Astrocyte of the cerebellum (primary cell): Measurements from ENCODE around the gene SDR9C7.

ENCODE experiments used
- DNase-seq: peaks from one replicate; pipeline ENCODE4 v3.0.0-alpha.2; 2011; ENCODE audit warnings: low read depth
- H3K4me3 ChIP-seq: 2 replicates; pipeline ENCODE4 v1.5.1; 2011; ENCODE audit warnings: mild to moderate bottlenecking, low read depth, low read length, moderate library complexity
- in situ Hi-C: cut with HindIII; loops from 2 replicates; pipeline ENCODE4 v1.10.0; 2017; ENCODE audit warnings: low sequenced_read_pairs
- TF ChIP-seq, protein P1 (sequence below): IDR thresholded peaks from 2 replicates; pipeline ENCODE4 v1.5.1; 2012; ENCODE audit warnings: low read length, low read depth, moderate library complexity, mild to moderate bottlenecking; ENCODE audit errors: missing control alignments

The SDR9C7 gene

DNA sequence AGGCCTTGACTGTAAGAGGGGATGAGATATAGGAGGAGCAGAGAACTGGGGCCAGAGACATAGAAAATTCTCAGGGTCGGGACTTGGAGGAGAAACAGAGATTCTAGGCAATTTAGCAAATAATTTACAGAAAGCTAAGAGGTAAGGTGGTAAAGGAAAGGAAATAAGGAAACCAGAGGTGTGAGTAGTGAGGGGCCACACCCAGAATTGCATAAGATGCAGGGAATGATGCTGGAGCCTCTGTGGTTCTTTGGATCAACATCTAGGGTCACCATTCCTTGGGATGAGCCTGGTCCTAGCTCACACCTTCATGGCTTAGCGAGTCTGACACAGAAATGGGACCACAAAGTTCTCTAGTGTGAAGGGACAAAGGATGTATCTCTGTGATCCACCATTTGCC lies 949 bp upstream of the SDR9C7 start:
- TF ChIP-seq, protein P1, sequence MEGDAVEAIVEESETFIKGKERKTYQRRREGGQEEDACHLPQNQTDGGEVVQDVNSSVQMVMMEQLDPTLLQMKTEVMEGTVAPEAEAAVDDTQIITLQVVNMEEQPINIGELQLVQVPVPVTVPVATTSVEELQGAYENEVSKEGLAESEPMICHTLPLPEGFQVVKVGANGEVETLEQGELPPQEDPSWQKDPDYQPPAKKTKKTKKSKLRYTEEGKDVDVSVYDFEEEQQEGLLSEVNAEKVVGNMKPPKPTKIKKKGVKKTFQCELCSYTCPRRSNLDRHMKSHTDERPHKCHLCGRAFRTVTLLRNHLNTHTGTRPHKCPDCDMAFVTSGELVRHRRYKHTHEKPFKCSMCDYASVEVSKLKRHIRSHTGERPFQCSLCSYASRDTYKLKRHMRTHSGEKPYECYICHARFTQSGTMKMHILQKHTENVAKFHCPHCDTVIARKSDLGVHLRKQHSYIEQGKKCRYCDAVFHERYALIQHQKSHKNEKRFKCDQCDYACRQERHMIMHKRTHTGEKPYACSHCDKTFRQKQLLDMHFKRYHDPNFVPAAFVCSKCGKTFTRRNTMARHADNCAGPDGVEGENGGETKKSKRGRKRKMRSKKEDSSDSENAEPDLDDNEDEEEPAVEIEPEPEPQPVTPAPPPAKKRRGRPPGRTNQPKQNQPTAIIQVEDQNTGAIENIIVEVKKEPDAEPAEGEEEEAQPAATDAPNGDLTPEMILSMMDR, result no peak
- in situ Hi-C loops, result no loop called here
- H3K4me3 ChIP-seq, result no peak overlapping the region
- no peak for DNase-seq

DNA sequence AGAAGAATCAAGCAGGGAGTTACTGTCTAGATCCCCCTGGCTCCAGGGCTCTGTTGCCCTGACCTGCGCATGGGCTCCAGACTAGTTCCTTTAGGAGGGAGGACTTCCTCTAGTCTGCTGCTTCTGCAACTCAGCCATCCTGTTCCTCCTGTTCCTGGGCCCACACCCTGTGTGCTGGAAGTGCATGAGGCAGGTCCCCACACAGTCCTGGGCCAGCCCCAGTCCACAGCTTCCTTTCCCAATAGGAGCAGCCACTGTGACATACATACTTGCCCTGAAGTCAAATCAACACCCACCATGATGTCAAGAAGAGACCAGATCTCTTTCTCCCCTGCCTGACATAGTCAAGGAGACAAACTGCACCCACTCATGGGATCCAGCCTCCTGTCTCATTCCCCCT lies 1.3 kb downstream of the SDR9C7 start:
- no peak overlapping the region for H3K4me3 ChIP-seq
- in situ Hi-C loops, result no loop called here
- DNase-seq, result no peak
- TF ChIP-seq, protein P1, result no peak

DNA sequence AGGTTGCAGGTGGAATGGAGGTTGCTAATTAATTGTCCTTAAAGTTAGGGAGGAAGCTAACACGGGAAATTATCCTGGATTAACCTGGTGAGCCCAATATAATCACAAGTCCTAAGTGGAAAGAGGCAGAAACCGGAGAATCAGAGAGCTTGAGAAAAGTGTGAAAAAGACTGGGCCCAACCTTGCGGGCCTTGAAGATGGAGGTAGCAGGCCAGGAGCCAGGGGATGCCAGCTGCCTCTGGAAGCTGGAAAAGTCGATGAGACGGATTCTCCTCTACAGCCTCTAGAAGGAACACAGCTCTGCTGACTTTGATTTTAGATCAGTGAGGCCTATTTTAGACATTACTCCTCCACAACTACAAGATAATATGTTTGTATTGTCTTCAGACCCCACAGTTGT lies 2.1 kb downstream of the SDR9C7 start:
- no peak for DNase-seq
- TF ChIP-seq, protein P1, result no peak
- H3K4me3 ChIP-seq, result no peak overlapping the region
- in situ Hi-C loops, result no loop called here

DNA sequence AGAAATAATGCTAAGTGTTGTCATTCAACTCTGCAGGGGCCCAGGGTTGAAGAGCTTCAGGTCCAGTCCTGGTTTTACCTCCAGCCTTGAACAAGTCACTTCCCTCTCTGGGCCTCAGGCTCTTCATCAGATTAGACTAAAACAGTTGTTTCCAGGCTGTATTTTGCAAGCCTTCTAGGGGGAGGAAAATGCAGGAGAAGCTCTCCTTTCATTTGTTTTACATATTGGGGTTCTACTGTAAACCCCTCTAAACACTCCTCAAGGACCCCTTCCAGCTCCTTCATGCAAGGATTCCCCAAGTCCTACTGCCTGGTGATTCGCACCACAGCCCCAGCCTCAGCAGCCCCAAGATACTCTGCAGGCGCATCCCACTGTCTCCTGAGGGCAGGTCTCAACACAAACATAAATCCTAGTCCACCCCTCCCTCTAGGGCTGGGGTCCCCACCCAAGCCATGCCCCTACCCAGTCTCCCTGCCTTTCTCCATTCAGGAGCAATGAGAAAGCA lies 2.7 kb downstream of the SDR9C7 start:
- TF ChIP-seq, protein P1, result no peak
- H3K4me3 ChIP-seq, result no peak overlapping the region
- DNase-seq, result no peak
- in situ Hi-C loops, result no loop called here

DNA sequence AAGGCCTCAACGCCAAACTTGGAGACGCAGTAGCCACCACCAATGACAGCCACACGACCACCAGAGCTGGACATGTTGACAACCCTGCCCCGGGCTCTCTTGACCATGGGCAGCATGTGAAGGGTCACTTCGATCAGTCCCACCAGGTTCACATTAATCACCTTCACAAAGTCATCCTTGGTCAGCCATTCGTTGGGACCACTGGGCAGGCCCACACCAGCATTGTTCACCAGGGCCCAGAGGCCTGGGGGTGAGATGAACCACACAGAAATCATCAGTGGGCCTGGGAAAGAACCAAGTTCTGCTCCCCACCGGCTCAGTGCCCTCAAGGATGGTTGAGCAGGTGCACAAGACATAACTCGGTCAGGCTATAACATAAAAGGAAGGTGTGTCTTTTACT lies 4.0 kb downstream of the SDR9C7 start:
- in situ Hi-C loops, result no loop called here
- no peak overlapping the region for H3K4me3 ChIP-seq
- TF ChIP-seq, protein P1, result no peak
- DNase-seq, result no peak

DNA sequence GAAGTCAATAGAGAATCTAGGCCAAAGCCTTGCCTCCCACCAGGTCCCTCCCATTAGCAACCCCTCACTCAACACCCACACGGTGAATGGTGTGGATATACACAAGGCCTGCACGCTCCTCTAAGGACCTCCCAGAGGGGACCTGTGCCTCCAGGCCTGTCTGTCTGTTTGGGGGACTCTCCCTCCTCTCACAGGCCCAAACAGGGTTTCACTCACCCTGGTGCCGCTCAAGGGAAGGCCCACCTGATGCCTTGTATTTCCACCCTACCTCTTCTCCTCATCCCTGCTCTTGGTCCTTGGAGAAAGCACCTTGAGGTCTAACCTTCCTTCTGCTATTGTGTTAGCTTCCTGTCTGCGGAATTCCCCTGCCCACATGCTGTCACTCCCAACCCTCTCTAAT lies 4.4 kb downstream of the SDR9C7 start:
- no peak overlapping the region for H3K4me3 ChIP-seq
- no peak for DNase-seq
- TF ChIP-seq, protein P1, result no peak
- in situ Hi-C loops, result no loop called here

DNA sequence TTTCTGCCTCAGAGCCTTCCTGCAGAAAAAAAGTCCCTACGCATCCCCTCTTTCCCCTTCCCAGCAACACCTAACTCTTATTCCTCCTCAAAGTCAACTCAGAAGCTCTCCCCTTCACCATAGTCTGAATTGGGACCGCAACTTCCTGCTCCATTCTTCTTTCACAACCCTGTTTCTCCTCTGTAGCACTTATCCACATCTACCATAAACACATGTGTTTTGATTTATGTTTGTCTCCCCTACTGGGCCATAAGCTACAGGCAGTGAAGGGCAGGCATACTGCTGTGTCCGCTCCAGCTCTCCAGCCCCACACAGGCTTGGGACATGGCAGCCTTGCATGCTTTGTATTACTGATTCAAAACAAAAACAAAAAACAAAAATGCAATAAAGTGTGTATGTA lies 5.9 kb downstream of the SDR9C7 start:
- no peak overlapping the region for H3K4me3 ChIP-seq
- DNase-seq, result no peak
- TF ChIP-seq, protein P1, result no peak
- in situ Hi-C loops, result no loop called here
